GM19099 (cell line): Measurements from ENCODE around the gene CDC14C.

Experiments
- POLR2A ChIP-seq: IDR thresholded peaks from 3 replicates; pipeline ENCODE4 v1.6.1; 2011; ENCODE audit warnings: low read depth; ENCODE audit not compliant: insufficient read length; ENCODE audit errors: extremely low read depth

The CDC14C gene

DNA sequence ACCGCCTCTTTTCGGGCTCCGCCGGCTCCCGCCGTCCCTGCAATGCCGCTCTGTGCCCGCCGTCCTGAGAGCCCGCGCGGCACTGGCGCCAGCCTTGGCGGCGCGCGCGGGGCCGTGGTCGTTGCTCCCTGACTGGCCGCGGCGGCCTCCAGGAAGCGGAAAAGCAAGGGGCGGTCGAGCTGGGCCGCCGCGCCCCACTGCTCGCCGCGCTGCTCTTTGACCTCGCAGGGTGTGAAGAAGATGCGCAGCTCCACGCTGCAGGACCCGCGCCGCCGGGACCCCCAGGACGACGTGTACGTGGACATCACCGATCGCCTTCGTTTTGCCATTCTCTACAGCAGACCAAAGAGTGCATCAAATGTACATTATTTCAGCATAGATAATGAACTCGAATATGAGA is at the start of gene CDC14C:
CDC14C (plus strand) TSS at position 115 of the 400 bp plus-strand sequence; CDS start at position 241, 126 bp downstream.
- TF ChIP-seq POLR2A, result no peak

DNA sequence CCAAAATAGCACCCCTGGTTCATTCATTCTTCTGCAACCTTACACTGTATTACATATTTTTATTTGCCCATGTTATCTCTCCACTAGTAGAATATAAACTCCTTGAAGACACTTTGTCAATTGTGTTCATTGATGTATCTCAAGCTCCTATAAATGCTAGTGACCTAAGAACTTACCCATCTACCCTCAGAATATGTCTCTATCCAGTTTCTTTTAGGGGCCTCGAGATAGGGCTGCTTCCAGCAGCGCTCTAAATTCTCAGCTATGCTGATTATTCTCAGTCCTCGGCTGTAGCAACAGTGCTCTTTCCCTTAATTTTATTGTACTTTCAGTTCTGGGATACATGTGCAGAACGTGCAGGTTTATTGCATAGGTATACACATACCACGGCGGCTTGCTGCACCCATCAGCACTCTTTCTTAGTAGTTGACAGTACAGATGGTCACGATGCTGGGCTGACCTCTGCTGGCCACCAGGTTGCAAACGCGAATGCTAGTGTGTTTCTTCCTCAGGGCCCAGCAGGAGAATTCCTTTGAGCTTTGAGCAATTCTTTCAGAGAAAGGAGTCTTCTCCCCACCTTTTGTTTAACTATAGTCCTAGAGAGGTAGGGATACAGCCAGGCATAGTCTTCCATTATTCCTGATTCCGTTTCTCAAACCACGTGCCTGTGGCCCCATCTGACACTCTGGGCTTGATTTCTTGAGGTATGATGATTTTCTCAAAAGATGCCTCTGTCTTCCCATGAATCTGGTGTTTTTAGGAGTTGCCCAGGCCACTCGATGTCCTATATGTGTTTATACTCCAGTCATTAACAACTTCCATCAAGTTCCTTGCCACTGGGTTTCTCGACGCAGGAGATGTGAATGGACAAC is 49.1 kb upstream of the CDC14C start:
- TF ChIP-seq POLR2A, result no peak

DNA sequence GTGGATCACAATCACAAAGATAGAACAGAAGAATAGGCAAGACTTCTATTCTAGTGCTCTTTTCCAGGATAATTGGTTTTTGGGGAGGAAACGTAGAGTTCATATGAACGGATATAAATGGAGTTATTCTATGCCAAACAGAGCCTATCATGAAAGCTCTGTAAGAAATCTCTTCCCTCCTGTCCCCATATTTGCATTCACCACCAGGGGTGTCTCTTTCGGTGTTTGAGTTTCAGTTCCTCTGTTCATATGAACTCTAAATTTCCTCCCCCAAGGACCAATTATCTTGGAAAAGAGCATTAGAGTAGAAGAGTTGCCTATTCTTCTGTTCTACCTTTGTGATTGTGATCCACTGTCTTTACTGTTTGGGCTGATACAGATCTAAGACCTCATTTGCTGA is 48.3 kb upstream of the CDC14C start:
- no peak for TF ChIP-seq POLR2A

DNA sequence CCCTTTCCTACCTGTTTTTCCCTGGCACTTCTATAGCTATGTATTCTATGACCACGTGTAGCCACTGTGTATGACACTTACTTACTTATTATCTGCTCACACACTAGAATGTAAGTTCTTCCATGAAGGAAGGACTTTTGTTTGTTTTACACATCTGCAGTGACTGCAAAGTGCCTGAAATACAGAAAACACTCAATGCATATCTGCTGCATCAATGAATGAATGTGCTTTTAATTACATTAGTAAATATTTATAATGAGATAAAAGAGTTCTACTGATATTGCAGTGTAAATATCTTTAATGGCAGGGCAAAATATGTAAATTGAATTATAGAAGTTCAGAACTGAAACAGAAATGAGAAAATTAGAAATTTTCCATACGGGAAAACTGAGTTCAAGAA is 43.5 kb upstream of the CDC14C start:
- TF ChIP-seq POLR2A, result no peak

DNA sequence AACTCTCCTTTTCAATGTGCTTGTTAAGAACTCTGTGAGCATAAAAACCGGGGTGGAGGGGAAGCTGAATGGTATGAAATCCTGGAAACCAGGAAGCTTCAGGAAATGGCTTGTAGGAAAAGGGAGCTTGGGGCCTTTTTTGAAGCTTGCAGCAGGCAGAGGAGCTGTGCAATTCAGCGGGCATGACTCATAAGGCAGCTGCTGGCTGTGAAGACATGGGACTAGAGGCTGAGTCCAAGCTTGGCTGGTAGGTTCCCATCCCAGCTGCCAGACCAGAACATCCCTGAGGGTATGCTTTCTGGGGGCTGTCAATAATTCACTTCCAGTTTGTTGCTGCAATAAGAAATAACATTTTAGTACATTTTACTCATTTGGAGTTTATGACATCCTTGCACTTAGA is 36.8 kb upstream of the CDC14C start:
- TF ChIP-seq POLR2A, result no peak

DNA sequence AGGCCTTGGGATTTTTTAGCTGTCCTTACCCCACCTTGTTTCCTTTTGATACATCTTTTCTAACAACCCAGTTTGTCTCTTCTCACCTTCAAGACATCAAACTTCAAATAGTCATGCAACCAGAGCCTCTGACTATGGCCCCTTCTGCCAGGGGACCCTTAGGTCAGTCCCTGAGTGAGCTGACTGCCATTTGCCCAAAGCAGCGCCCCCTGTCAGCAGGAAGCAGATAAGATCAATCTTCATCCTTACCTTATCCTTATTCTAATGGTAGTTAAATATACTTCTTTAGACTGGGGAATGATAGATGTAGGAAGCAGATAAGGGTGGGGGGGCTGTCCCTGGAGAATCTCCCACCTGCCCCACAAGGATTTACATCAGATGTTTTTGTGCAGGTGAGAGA is 29.8 kb upstream of the CDC14C start:
- no peak for TF ChIP-seq POLR2A

DNA sequence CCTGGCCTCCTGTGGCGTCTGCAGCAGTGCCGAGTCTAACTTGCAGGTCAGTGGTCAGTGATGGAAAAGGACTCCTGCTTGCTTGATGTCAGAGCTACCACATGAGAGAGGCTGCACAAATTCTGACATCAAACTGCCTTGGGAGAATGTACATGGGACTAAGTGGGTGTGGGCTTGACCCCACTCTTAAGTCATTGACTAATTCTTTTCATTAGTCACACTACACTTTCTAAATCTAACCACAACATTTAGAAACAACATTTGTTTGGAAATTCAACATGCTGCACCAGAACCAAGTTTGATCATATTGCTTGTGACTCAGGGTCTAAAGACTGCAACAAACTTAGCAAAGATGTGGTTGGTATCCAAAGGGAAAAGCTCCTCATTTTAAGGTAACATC is 24.4 kb upstream of the CDC14C start:
- no peak for TF ChIP-seq POLR2A

DNA sequence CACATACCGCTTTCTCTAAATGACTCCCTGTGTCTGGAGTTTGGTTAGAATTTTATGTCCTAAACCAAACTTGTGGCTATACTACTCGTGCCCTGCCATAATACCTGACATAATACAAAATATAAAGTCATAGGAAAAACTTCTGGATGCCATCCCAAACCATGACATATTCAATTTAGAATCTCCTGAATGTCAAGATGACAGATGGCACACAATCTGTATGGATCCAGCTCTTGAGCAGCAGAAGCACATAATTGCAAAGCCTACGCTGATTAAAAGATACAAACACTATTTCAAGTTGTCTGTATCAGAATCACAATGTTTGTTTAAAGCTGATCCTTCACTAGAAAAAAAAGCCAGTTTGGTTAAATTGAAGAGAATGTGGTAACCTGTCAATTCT is 22.4 kb upstream of the CDC14C start:
- TF ChIP-seq POLR2A, result no peak

DNA sequence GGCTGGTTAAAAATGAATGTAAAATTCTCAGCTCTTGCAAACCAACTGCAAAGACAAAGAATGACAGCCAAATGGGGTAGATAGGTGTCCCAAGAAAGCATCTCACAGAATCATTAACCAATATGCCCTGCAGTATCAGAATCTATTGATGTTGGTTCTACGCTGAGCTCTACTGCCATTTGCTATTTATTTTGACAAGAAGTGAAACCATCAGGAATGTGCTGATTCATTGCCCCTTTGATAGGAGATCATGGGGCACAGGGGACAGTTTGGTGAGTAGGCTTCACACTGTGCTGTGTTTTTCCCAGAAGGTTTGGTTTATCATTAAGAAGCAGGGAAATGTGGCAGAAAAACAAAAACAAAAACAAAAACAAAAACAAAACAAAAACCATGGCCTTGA is 19.4 kb upstream of the CDC14C start:
- TF ChIP-seq POLR2A, result no peak

DNA sequence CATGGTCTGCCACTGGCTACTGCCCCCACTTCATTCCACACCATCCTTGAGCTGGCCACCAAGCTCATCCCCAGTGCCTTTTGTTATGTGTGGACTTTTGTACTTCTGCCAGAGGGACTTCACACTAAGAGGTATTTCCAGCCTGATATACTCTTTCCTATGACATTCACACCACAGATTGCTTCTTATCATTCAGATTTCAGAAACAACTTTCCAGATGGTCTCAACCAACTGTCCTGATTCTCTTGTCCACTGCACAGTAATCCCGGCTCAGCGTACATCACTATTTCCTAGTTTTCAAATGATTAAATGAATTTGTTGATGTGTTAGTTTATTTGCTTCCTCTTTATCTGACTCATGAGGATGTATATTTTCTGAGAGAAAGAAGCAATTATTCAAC is 7.1 kb downstream of the CDC14C start:
- TF ChIP-seq POLR2A, result no peak

DNA sequence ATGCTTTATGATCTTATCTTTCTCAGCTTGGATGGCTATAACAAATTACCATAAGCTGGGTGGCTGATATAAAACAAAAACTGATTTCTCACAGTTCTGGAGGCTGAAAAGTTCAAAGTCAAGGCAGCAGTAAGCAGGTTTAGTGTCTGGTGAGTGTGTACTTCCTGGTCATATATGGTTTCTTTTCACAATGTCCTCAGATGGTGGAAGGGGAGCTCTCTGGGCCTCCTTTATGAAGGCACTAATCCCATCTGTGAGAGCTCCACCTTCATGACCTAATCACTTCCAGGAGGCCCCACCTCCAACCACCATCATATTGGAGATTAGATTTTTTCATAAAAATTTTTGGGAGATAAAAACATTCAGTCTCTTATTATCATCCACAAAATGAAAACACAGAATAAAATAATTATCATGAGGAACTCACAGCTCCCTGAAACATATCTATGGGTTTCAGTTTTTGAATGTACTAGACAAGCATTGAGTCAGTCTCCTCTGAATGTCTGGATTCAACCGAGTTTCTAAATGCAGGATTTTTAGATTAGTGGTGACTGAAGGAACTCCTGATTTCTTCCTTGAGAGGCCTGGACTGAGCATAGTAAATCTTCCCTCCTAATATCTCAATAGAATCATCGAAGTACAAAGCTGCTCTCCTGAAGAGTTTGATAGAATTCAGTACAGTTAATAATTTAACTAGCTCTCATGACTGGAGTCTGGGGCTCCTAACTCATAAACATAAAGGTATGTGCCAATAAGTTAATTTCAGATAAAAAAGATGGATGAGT is 8.0 kb downstream of the CDC14C start:
- TF ChIP-seq POLR2A, result no peak

DNA sequence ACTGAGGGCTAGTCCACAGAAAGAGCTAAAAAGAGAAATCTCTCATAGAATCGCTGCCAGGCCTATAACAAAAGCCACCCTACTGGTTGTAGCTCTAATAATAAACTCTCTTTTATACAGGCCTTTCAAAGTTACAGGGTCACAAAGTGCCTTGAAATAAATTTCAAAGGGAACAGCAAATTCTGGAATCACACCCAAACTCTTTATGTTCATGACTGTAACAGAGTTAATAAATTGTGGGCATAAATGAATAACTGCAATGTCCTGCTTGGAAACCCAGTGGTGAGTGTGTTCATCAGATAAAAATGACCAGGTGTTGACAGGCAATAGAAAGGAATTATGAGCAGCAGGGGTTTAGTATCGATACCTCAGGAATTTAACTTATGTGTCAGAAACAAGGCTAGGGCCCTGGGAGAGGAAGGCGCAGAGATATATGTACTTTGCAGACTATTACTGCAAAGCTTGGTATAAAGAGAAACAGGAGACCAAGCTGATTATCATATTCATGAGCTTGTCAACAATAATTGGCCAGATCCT is 9.3 kb downstream of the CDC14C start:
- TF ChIP-seq POLR2A, result no peak

DNA sequence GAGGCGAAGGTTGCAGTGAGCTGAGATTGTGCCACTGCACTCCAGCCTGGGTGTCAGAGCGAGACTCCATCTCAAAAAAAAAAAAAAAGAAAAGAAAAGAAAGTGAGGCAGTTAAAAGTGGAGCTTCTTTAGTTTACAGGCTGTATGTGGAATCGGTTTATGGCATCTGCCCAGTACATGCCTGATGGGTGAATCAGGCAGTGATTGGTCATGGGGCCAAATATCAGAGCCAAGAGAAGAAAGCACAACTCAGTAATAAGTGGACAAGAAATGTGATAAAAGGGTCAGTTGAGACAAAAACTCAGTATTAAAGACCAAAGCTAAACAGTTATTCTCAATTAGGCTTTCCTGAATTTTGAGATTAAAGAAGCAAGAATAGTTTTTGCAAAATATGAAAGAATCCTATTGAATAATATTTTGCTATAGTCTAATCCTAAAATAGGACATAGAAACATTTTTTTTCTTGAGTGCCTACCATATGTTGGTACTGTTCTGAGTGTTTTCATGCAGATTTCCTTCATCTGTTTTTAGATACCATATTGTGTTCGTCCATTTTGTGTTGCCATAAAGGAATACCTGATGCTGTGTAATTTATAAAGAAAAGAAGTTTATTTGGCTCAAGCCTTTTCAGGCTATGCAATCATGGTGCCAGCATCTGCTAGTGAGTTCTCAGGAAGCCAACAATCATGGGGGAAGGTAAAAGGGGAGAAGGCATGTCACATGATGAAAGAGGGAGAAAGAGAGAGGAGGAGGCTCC is 14.4 kb downstream of the CDC14C start:
- TF ChIP-seq POLR2A, result no peak

DNA sequence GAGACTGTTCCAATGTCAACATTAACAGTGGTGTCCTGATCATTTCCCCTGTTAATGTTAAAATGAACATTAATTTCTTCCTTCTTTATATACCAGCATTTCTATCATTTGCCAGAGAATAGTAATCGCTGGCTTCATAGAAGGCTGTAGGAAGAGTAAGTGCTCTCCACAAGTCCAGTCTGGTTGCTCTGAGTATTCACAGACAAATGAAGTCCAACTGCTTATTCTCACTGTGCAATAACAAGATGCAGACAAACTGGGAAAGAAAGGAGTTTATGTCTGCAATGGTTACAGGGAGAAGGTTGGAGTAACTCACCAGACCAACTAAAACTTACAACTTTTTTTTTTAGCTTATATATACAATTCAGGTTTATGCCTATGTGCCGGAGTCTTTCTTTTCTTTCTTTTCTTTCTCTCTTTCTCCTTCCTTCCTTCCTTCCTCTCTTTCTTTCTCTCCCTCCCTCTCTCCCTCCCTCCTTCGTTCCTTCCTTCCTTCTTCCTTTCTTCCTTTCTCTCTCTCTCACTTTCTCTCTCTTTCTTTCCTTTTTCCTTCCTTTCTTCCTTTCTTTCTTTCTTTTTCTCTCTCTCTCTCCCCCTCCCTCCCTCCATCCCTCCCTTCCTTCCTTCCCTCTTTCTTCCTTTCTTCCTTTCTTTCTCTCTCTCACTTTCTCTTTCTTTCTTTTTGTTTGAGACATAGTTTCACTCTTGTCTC is 19.1 kb downstream of the CDC14C start:
- no peak for TF ChIP-seq POLR2A
